ENCODE data around the gene COL18A1.
"Not testable (repeated sequence)": the region's sequence is repeated elsewhere in the genome, so short reads cannot be mapped to it uniquely, and the experiment has no call there.

The COL18A1 gene

GRCh38 chr21:45522381-45522780 lies 117.4 kb downstream of the COL18A1 start:
- DNase-seq (ENCODE audit: low spot score), result no peak

GRCh38 chr21:45522986-45523385 lies 118.0 kb downstream of the COL18A1 start:
- no peak for DNase-seq (ENCODE audit: low spot score)

- DNase-seq (ENCODE audit: low spot score), result no peak
Measured at GRCh38 chr21:45523411-45524101, 118.6 kb downstream of the COL18A1 start.

- DNase-seq (ENCODE audit: low spot score), result no peak
Measured at GRCh38 chr21:45524756-45525152, 119.8 kb downstream of the COL18A1 start.

GRCh38 chr21:45525153-45525909 lies 120.4 kb downstream of the COL18A1 start:
- no peak for DNase-seq (ENCODE audit: low spot score)

- DNase-seq (ENCODE audit: low spot score), result no peak
Measured at GRCh38 chr21:45525910-45526306, 120.9 kb downstream of the COL18A1 start.

GRCh38 chr21:45527151-45527999 lies 122.4 kb downstream of the COL18A1 start:
- not testable (repeated sequence) for DNase-seq (ENCODE audit: low spot score)

GRCh38 chr21:45528028-45528705 lies 123.2 kb downstream of the COL18A1 start:
- DNase-seq (ENCODE audit: low spot score), result no peak

- DNase-seq (ENCODE audit: low spot score), result no peak
Measured at GRCh38 chr21:45528981-45529784, 124.2 kb downstream of the COL18A1 start.

- no peak for DNase-seq (ENCODE audit: low spot score)
Measured at GRCh38 chr21:45529785-45530422, 124.9 kb downstream of the COL18A1 start.

- no peak for DNase-seq (ENCODE audit: low spot score)
Measured at GRCh38 chr21:45530423-45531113, 125.6 kb downstream of the COL18A1 start.

GRCh38 chr21:45531114-45531392 lies 126.1 kb downstream of the COL18A1 start:
- not testable (repeated sequence) for DNase-seq (ENCODE audit: low spot score)

- no peak for DNase-seq (ENCODE audit: low spot score)
Measured at GRCh38 chr21:45531393-45532215, 126.6 kb downstream of the COL18A1 start.

GRCh38 chr21:45532826-45533360 lies 127.9 kb downstream of the COL18A1 start:
- DNase-seq (ENCODE audit: low spot score), result no peak

- DNase-seq (ENCODE audit: low spot score), result no peak
Measured at GRCh38 chr21:45533361-45533845, 128.4 kb downstream of the COL18A1 start.

GRCh38 chr21:45533846-45534635 lies 129.1 kb downstream of the COL18A1 start:
- DNase-seq (ENCODE audit: low spot score), result no peak

GRCh38 chr21:45534636-45535331 lies 129.8 kb downstream of the COL18A1 start:
- DNase-seq (ENCODE audit: low spot score), result no peak

Measured in germinal center (tissue), 1 donor.